ENCODE results near the gene THADA. TPM values are rescaled to one million over a fixed set of nuclear protein-coding genes. Genes with fewer than 3 reads are reported as not detected.
A peak's percentile ranks its signal among the peaks of the same experiment; 100 is the strongest.

The THADA gene
- total and polyA plus RNA-seq, 12 donors, result 7.5 to 18.0 (median 15.2) TPM

- H3K9me3 ChIP-seq, result no peaks in the 10 kb centered on the region
- peak in 3 of 8 donors; percentile 34 to 48 (median 34) for ATAC-seq
- H3K36me3 ChIP-seq, result no peaks in the 10 kb centered on the region
- no peak for DNase-seq
- H3K4me1 ChIP-seq, result peaks cover 3 to 91% (median 47%) of the 10 kb centered on the region in 9 donors
- no peaks in the 10 kb centered on the region for H3K27me3 ChIP-seq
- no peak for TF ChIP-seq CTCF (IDR thresholded peaks at IDR 0.05)
- intact Hi-C loops (cut with DNase I), result loop anchor here in 1 of 10 donors (5.0 kb wide), 1 partner anchor 47 kb away; no protein-coding TSS in a partner anchor
- H3K4me3 ChIP-seq, result no peak overlapping the region
- 65 to 78% methylated on average over 1 of the region's 1 CpG for WGBS, 2 donors
- H3K27ac ChIP-seq, result peak overlapping the region in 6 of 10 donors; percentile 3 to 61 (median 26)
These were observed 136.2 kb downstream of the THADA start for GRCh38 chr2:43459446-43460173.

- Histone ChIP-seq H3K36me3 (no peaks in the 10 kb centered on the region), H3K27ac (peak overlapping the region in 2 of 10 donors; percentile 16 to 37), H3K4me3 (no peak overlapping the region), H3K9me3 (no peaks in the 10 kb centered on the region), H3K4me1 (peaks cover 3 to 88% (median 40%) of the 10 kb centered on the region in 9 donors), H3K27me3 (no peaks in the 10 kb centered on the region)
- 70 to 80% methylated on average over 4 of the region's 4 CpGs for WGBS, 2 donors
- intact Hi-C loops (cut with DNase I), result no loop called here
- DNase-seq (no peak), ATAC-seq (peak in 1 of 8 donors; percentile 40)
- no peak for TF ChIP-seq CTCF (IDR thresholded peaks at IDR 0.05)
These were observed 137.7 kb downstream of the THADA start for GRCh38 chr2:43458014-43458628.

- Histone ChIP-seq H3K36me3 (no peaks in the 10 kb centered on the region), H3K4me1 (peaks cover 3 to 79% (median 29%) of the 10 kb centered on the region in 9 donors), H3K27ac (peak overlapping the region in 1 of 10 donors; percentile 17), H3K27me3 (no peaks in the 10 kb centered on the region), H3K4me3 (no peak overlapping the region), H3K9me3 (no peaks in the 10 kb centered on the region)
- peak in 1 of 9 donors; percentile 15 for TF ChIP-seq CTCF (IDR thresholded peaks at IDR 0.05)
- 75 to 84% methylated on average over 6 of the region's 6 CpGs for WGBS, 2 donors
- ATAC-seq (peak in 2 of 8 donors; percentile 34 to 59), DNase-seq (no peak)
- intact Hi-C loops (cut with DNase I), result no loop called here
These were observed 139.9 kb downstream of the THADA start for GRCh38 chr2:43455731-43456642.

GRCh38 chr2:43455296-43455695 is 140.5 kb downstream of the THADA start:
- intact Hi-C loops (cut with DNase I), result no loop called here
- no peak for TF ChIP-seq CTCF (IDR thresholded peaks at IDR 0.05)
- DNase-seq (no peak), ATAC-seq (no peak)
- Histone ChIP-seq H3K4me1 (peaks cover 3 to 79% (median 31%) of the 10 kb centered on the region in 9 donors), H3K36me3 (no peaks in the 10 kb centered on the region), H3K4me3 (no peak overlapping the region), H3K27me3 (no peaks in the 10 kb centered on the region), H3K9me3 (peaks cover 0 to 7% (median 0%) of the 10 kb centered on the region in 11 donors), H3K27ac (peak overlapping the region in 1 of 10 donors; percentile 17)
- WGBS, 2 donors, result 92 to 98% methylated on average over 5 of the region's 5 CpGs

Data from heart right ventricle (tissue), 16 donors.